ENCODE measurements around the gene PTPN11.
"Not testable (repeated sequence)": the region's sequence is repeated elsewhere in the genome, so short reads cannot be mapped to it uniquely, and the experiment has no call there.

- TF ChIP-seq CTCF, POLR2A (IDR thresholded peaks at IDR 0.05): not testable (repeated sequence)
Observed at GRCh38 chr12:112448165-112448564, 29.4 kb downstream of the PTPN11 start.
